ENCODE measurements around the gene CAMKMT.

CAMKMT gene

GRCh38 chr2:44744961-44745892 lies 383.5 kb downstream of the CAMKMT start:
- Histone ChIP-seq H3K9ac (ENCODE audit: low read length) (no peak overlapping the region), H3F3A (ENCODE audit: insufficient read depth, low read length) (no peaks in the 10 kb centered on the region), H3K9me2 (ENCODE audit: low read depth, low read length) (no peaks in the 10 kb centered on the region), H2AFZ (ENCODE audit: low read length) (no peak overlapping the region), H3K4me3 (ENCODE audit: low read depth, low read length, poor library complexity, severe bottlenecking) (no peak overlapping the region), H3K27me3 (ENCODE audit: insufficient read depth, low read length) (no peaks in the 10 kb centered on the region), H3K9me3 (ENCODE audit: low read length) (no peaks in the 10 kb centered on the region), H4K20me1 (ENCODE audit: insufficient read depth, low read length) (no peaks in the 10 kb centered on the region), H3K36me3 (ENCODE audit: insufficient read depth, low read length) (no peaks in the 10 kb centered on the region), H3K4me1 (ENCODE audit: insufficient read depth, low read length, severe bottlenecking) (no peaks in the 10 kb centered on the region), H3K4me2 (ENCODE audit: low read length) (no peak overlapping the region), H3K79me2 (ENCODE audit: insufficient read depth, low read length) (no peaks in the 10 kb centered on the region), H3K27ac (ENCODE audit: low read depth, low read length, poor library complexity, severe bottlenecking) (no peak overlapping the region)
- no peak for TF ChIP-seq CTCF (IDR thresholded peaks at IDR 0.05; ENCODE audit: low read length)
- TF ChIP-seq EZH2 (IDR thresholded peaks at IDR 0.05; ENCODE audit: borderline replicate concordance, low read length), result no peak

- no peak overlapping the region for H3K27ac ChIP-seq (ENCODE audit: low read depth, low read length, poor library complexity, severe bottlenecking)
- no peak overlapping the region for H3K9ac ChIP-seq (ENCODE audit: low read length)
- TF ChIP-seq EZH2 (IDR thresholded peaks at IDR 0.05; ENCODE audit: borderline replicate concordance, low read length), result no peak
- TF ChIP-seq CTCF (IDR thresholded peaks at IDR 0.05; ENCODE audit: low read length), result no peak
- no peaks in the 10 kb centered on the region for H3F3A ChIP-seq (ENCODE audit: insufficient read depth, low read length)
- no peaks in the 10 kb centered on the region for H4K20me1 ChIP-seq (ENCODE audit: insufficient read depth, low read length)
- H3K9me2 ChIP-seq (ENCODE audit: low read depth, low read length), result no peaks in the 10 kb centered on the region
- H3K4me2 ChIP-seq (ENCODE audit: low read length), result no peak overlapping the region
- no peak overlapping the region for H2AFZ ChIP-seq (ENCODE audit: low read length)
- no peaks in the 10 kb centered on the region for H3K9me3 ChIP-seq (ENCODE audit: low read length)
- no peak overlapping the region for H3K4me3 ChIP-seq (ENCODE audit: low read depth, low read length, poor library complexity, severe bottlenecking)
- no peaks in the 10 kb centered on the region for H3K27me3 ChIP-seq (ENCODE audit: insufficient read depth, low read length)
- H3K36me3 ChIP-seq (ENCODE audit: insufficient read depth, low read length), result no peaks in the 10 kb centered on the region
- H3K79me2 ChIP-seq (ENCODE audit: insufficient read depth, low read length), result no peaks in the 10 kb centered on the region
- no peaks in the 10 kb centered on the region for H3K4me1 ChIP-seq (ENCODE audit: insufficient read depth, low read length, severe bottlenecking)
Observed at GRCh38 chr2:44745922-44746766, 384.4 kb downstream of the CAMKMT start.

- H3K9ac ChIP-seq (ENCODE audit: low read length), result no peak overlapping the region
- no peak overlapping the region for H3K4me3 ChIP-seq (ENCODE audit: low read depth, low read length, poor library complexity, severe bottlenecking)
- no peaks in the 10 kb centered on the region for H3K27me3 ChIP-seq (ENCODE audit: insufficient read depth, low read length)
- H3K4me2 ChIP-seq (ENCODE audit: low read length), result no peak overlapping the region
- H3K9me2 ChIP-seq (ENCODE audit: low read depth, low read length), result no peaks in the 10 kb centered on the region
- H4K20me1 ChIP-seq (ENCODE audit: insufficient read depth, low read length), result no peaks in the 10 kb centered on the region
- H3K79me2 ChIP-seq (ENCODE audit: insufficient read depth, low read length), result no peaks in the 10 kb centered on the region
- no peak overlapping the region for H2AFZ ChIP-seq (ENCODE audit: low read length)
- TF ChIP-seq EZH2 (IDR thresholded peaks at IDR 0.05; ENCODE audit: borderline replicate concordance, low read length), result no peak
- TF ChIP-seq CTCF (IDR thresholded peaks at IDR 0.05; ENCODE audit: low read length), result no peak
- H3K27ac ChIP-seq (ENCODE audit: low read depth, low read length, poor library complexity, severe bottlenecking), result no peak overlapping the region
- H3K9me3 ChIP-seq (ENCODE audit: low read length), result no peaks in the 10 kb centered on the region
- no peaks in the 10 kb centered on the region for H3K4me1 ChIP-seq (ENCODE audit: insufficient read depth, low read length, severe bottlenecking)
- no peaks in the 10 kb centered on the region for H3K36me3 ChIP-seq (ENCODE audit: insufficient read depth, low read length)
- no peaks in the 10 kb centered on the region for H3F3A ChIP-seq (ENCODE audit: insufficient read depth, low read length)
Observed at GRCh38 chr2:44746856-44747615, 385.3 kb downstream of the CAMKMT start.
